Choroid plexus epithelial cell (primary cell): ENCODE measurements around the gene RAD51AP2.

Experiments
- DNase-seq: peaks from one replicate; pipeline ENCODE4 v3.0.0-alpha.2; 2010; ENCODE audit warnings: low read depth
- H3K4me3 ChIP-seq: 2 replicates; pipeline ENCODE4 v1.5.1; 2011; ENCODE audit warnings: low read depth, mild to moderate bottlenecking, control low read depth, low read length, moderate library complexity
- CTCF ChIP-seq: conservative IDR thresholded peaks from 2 replicates; pipeline ENCODE4 v1.5.1; 2011; ENCODE audit warnings: low read depth, mild to moderate bottlenecking, control low read depth, inconsistent platforms, low read length, moderate library complexity

Gene RAD51AP2

GRCh38 chr2:17538022-17538843, 20.0 kb upstream of the RAD51AP2 start:
- H3K4me3 ChIP-seq: peak overlapping the region; percentile 51
- DNase-seq: peak; percentile 26
- no peak for TF ChIP-seq CTCF

- no peak for DNase-seq
- H3K4me3 ChIP-seq: no peak overlapping the region
- no peak for TF ChIP-seq CTCF
These were observed 18.2 kb upstream of the RAD51AP2 start for GRCh38 chr2:17536416-17536815.

GRCh38 chr2:17533546-17533945, 15.3 kb upstream of the RAD51AP2 start:
- no peak for TF ChIP-seq CTCF
- H3K4me3 ChIP-seq: no peak overlapping the region
- DNase-seq: no peak

GRCh38 chr2:17529771-17530170, 11.5 kb upstream of the RAD51AP2 start:
- no peak overlapping the region for H3K4me3 ChIP-seq
- DNase-seq: no peak
- no peak for TF ChIP-seq CTCF

- DNase-seq: no peak
- H3K4me3 ChIP-seq: no peak overlapping the region
- TF ChIP-seq CTCF: no peak
These were observed 4.1 kb upstream of the RAD51AP2 start for GRCh38 chr2:17522303-17522702.

GRCh38 chr2:17521621-17522020, 3.4 kb upstream of the RAD51AP2 start:
- DNase-seq: no peak
- TF ChIP-seq CTCF: no peak

GRCh38 chr2:17520761-17521160, 2.5 kb upstream of the RAD51AP2 start:
- peak; percentile 5 for DNase-seq
- no peak for TF ChIP-seq CTCF
- no peak overlapping the region for H3K4me3 ChIP-seq

More at GRCh38 chr2:17521621-17522020, 3.4 kb upstream of the RAD51AP2 start:
- H3K4me3 ChIP-seq: no peak overlapping the region
